Smooth muscle cell (in vitro differentiated cells): ENCODE data around the gene TLR8. TPM values are rescaled to one million over a fixed set of nuclear protein-coding genes. Genes with fewer than 3 reads are reported as not detected.

Experiments used
- DNase-seq: peaks from one replicate; lab custom pipeline; 2025; ENCODE audit not compliant: unreplicated experiment; lab: John Stamatoyannopoulos, UW
- H2AFZ ChIP-seq: fragments of 200-600 bp; sonication (generic); 2 replicates; pipeline ENCODE4 v1.6.0; 2016; ENCODE audit warnings: antibody characterized with exemption, low read depth, mild to moderate bottlenecking
- H3F3A ChIP-seq: fragments of 200-600 bp; sonication (generic); 2 replicates; pipeline ENCODE4 v1.6.0; 2017; ENCODE audit warnings: antibody characterized with exemption, low read depth
- H3K27ac ChIP-seq: fragments of 200-600 bp; sonication (generic); 2 replicates; pipeline ENCODE4 v1.5.1; 2016; ENCODE audit warnings: low read depth, mild to moderate bottlenecking
- H3K27me3 ChIP-seq: fragments of 200-600 bp; sonication (generic); 2 replicates; pipeline ENCODE4 v1.6.1; 2016; ENCODE audit warnings: low read depth, mild to moderate bottlenecking
- H3K36me3 ChIP-seq: fragments of 200-600 bp; sonication (generic); 2 replicates; pipeline ENCODE4 v1.5.1; 2016; ENCODE audit warnings: low read depth
- H3K4me1 ChIP-seq: fragments of 200-600 bp; sonication (generic); 2 replicates; pipeline ENCODE4 v1.5.1; 2016; ENCODE audit warnings: low read depth
- H3K4me2 ChIP-seq: fragments of 200-600 bp; sonication (generic); 2 replicates; pipeline ENCODE4 v1.6.0; 2016; ENCODE audit warnings: mild to moderate bottlenecking
- H3K4me3 ChIP-seq: fragments of 200-600 bp; sonication (generic); 2 replicates; pipeline ENCODE4 v1.5.1; 2016; ENCODE audit warnings: mild to moderate bottlenecking
- H3K79me2 ChIP-seq: fragments of 200-600 bp; sonication (generic); 2 replicates; pipeline ENCODE4 v1.6.0; 2016; ENCODE audit warnings: low read depth, mild to moderate bottlenecking
- H3K9ac ChIP-seq: fragments of 200-600 bp; sonication (generic); 2 replicates; pipeline ENCODE4 v1.6.0; 2016; ENCODE audit warnings: low read depth
- H3K9me3 ChIP-seq: fragments of 200-600 bp; sonication (generic); replicated peaks from 2 replicates; pipeline ENCODE4 v1.5.1; 2016; ENCODE audit warnings: low read depth
- H4K20me1 ChIP-seq: fragments of 200-600 bp; sonication (generic); 2 replicates; pipeline ENCODE4 v1.6.0; 2016; ENCODE audit warnings: low read depth
- CTCF ChIP-seq: fragments of 200-600 bp; sonication (generic); IDR thresholded peaks from 2 replicates; pipeline ENCODE4 v1.5.1; 2017; ENCODE audit warnings: borderline replicate concordance, mild to moderate bottlenecking, antibody characterized with exemption; ENCODE audit not compliant: insufficient read depth, poor library complexity, severe bottlenecking
- WGBS: methylation state at CpG from one replicate; pipeline ENCODE4 v1.1.7; 2016; ENCODE audit warnings: low lambda C conversion rate; 5-methylcytosine and 5-hydroxymethylcytosine counted together
- polyA plus RNA-seq: library from polyadenylated mRNA; unstranded; fragments of >200 nt; fragmentation: Nextera tagmentation; extraction: Ambion mirVana; gene quantifications from 2 replicates; pipeline ENCODE4 v1.2.1, GENCODE V29; 2016
- total RNA-seq: library from RNA; depleted of rRNA; stranded (reverse); fragments of >200 nt; gene quantifications from 2 replicates; pipeline ENCODE4 v1.2.3, GENCODE V29; 2014

TLR8 gene
- total and polyA plus RNA-seq, 2 experiments from 2014 or later: not detected

GRCh38 chrX:12967711-12968465 lies 61.5 kb downstream of the TLR8 start:
- H3K4me1 ChIP-seq: peaks cover 10% of the 10 kb centered on the region
- WGBS: 90% methylated on average over 15 of the region's 15 CpGs

GRCh38 chrX:12970691-12971202 lies 64.3 kb downstream of the TLR8 start:
- Histone ChIP-seq H3K36me3 (no peaks in the 10 kb centered on the region), H3K4me2 (peak overlapping the region; percentile 78), H3K9me3 (no peaks in the 10 kb centered on the region), H4K20me1 (peaks cover 7% of the 10 kb centered on the region), H2AFZ (peak overlapping the region; percentile 84), H3F3A (peaks cover 7% of the 10 kb centered on the region), H3K27me3 (no peaks in the 10 kb centered on the region), H3K9ac (no peak overlapping the region), H3K79me2 (peaks cover 17% of the 10 kb centered on the region), H3K27ac (peak overlapping the region; percentile 28), H3K4me1 (peaks cover 14% of the 10 kb centered on the region), H3K4me3 (no peak overlapping the region)
- no peak for DNase-seq
- WGBS: 23% methylated on average over 11 of the region's 11 CpGs
- peak; percentile 46 for TF ChIP-seq CTCF

More at GRCh38 chrX:12967711-12968465, 61.5 kb downstream of the TLR8 start:
- H4K20me1 ChIP-seq: no peaks in the 10 kb centered on the region
- no peak overlapping the region for H3K9ac ChIP-seq
- TF ChIP-seq CTCF: no peak
- no peaks in the 10 kb centered on the region for H3K79me2 ChIP-seq
- H2AFZ ChIP-seq: no peak overlapping the region
- H3K4me3 ChIP-seq: no peak overlapping the region
- no peak for DNase-seq
- no peaks in the 10 kb centered on the region for H3F3A ChIP-seq
- no peaks in the 10 kb centered on the region for H3K9me3 ChIP-seq
- H3K36me3 ChIP-seq: no peaks in the 10 kb centered on the region
- no peak overlapping the region for H3K27ac ChIP-seq
- no peak overlapping the region for H3K4me2 ChIP-seq
- H3K27me3 ChIP-seq: no peaks in the 10 kb centered on the region

GRCh38 chrX:12971282-12972003 lies 65.0 kb downstream of the TLR8 start:
- TF ChIP-seq CTCF: no peak
- Histone ChIP-seq H3K79me2 (peaks cover 24% of the 10 kb centered on the region), H3K36me3 (no peaks in the 10 kb centered on the region), H3K9me3 (no peaks in the 10 kb centered on the region), H2AFZ (peak overlapping the region; percentile 84), H3F3A (peaks cover 14% of the 10 kb centered on the region), H3K9ac (no peak overlapping the region), H3K4me3 (no peak overlapping the region), H3K27me3 (no peaks in the 10 kb centered on the region), H3K27ac (peak overlapping the region; percentile 28), H4K20me1 (peaks cover 14% of the 10 kb centered on the region), H3K4me1 (peaks cover 14% of the 10 kb centered on the region), H3K4me2 (peak overlapping the region; percentile 78)
- WGBS: 92% methylated on average over 12 of the region's 12 CpGs
- DNase-seq: no peak
